ENCODE data around the gene QRICH2.

The QRICH2 gene, protein sequence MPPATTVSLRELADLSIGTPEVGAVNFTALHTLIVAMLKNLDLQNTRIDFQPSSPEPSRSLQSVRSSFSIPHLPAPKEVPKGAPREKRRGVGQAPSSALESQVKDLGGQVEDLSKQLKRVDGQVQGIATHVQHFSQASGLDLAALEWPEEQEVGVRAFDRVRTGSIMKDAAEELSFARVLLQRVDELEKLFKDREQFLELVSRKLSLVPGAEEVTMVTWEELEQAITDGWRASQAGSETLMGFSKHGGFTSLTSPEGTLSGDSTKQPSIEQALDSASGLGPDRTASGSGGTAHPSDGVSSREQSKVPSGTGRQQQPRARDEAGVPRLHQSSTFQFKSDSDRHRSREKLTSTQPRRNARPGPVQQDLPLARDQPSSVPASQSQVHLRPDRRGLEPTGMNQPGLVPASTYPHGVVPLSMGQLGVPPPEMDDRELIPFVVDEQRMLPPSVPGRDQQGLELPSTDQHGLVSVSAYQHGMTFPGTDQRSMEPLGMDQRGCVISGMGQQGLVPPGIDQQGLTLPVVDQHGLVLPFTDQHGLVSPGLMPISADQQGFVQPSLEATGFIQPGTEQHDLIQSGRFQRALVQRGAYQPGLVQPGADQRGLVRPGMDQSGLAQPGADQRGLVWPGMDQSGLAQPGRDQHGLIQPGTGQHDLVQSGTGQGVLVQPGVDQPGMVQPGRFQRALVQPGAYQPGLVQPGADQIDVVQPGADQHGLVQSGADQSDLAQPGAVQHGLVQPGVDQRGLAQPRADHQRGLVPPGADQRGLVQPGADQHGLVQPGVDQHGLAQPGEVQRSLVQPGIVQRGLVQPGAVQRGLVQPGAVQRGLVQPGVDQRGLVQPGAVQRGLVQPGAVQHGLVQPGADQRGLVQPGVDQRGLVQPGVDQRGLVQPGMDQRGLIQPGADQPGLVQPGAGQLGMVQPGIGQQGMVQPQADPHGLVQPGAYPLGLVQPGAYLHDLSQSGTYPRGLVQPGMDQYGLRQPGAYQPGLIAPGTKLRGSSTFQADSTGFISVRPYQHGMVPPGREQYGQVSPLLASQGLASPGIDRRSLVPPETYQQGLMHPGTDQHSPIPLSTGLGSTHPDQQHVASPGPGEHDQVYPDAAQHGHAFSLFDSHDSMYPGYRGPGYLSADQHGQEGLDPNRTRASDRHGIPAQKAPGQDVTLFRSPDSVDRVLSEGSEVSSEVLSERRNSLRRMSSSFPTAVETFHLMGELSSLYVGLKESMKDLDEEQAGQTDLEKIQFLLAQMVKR (N-terminal part only)

DNA sequence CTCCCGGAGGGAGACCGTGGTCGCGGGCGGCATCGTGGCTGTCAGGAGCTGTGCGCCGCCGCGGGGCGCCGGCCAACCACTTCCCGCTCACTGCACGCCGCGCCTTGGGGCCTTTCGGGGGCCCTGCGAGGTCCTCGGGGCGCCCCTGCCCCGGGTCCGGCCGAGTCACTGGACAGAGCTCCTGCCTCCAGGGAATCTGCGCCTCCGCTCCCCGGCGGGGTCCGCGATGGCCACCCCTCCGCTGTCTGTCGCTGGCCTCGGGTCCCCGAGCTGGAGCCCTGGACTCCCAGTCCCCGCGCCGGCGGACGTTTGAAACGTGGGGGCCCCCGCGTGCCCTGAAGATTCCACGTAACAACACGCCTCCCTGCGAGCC is at the start of gene QRICH2:
QRICH2 (minus strand) TSS at position 311 of the 373 bp plus-strand sequence; CDS start at position 33, 278 bp downstream.
- H3K4me3 ChIP-seq (ENCODE audit: low read depth, low read length, poor library complexity, severe bottlenecking): no peak within 1 kb of the TSS
- no peak within 1 kb of the TSS for H3K9ac ChIP-seq (ENCODE audit: low read length)
- no peak within 1 kb of the TSS for H3K4me2 ChIP-seq (ENCODE audit: low read length)
- no peaks in the 10 kb centered on the region for H4K20me1 ChIP-seq (ENCODE audit: insufficient read depth, low read length)
- no peaks in the 10 kb centered on the region for H3K9me3 ChIP-seq (ENCODE audit: low read length)
- TF ChIP-seq, protein P1, sequence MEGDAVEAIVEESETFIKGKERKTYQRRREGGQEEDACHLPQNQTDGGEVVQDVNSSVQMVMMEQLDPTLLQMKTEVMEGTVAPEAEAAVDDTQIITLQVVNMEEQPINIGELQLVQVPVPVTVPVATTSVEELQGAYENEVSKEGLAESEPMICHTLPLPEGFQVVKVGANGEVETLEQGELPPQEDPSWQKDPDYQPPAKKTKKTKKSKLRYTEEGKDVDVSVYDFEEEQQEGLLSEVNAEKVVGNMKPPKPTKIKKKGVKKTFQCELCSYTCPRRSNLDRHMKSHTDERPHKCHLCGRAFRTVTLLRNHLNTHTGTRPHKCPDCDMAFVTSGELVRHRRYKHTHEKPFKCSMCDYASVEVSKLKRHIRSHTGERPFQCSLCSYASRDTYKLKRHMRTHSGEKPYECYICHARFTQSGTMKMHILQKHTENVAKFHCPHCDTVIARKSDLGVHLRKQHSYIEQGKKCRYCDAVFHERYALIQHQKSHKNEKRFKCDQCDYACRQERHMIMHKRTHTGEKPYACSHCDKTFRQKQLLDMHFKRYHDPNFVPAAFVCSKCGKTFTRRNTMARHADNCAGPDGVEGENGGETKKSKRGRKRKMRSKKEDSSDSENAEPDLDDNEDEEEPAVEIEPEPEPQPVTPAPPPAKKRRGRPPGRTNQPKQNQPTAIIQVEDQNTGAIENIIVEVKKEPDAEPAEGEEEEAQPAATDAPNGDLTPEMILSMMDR (IDR thresholded peaks at IDR 0.05; ENCODE audit: low read length): no peak
- TF ChIP-seq EZH2 (IDR thresholded peaks at IDR 0.05; ENCODE audit: borderline replicate concordance, low read length): no peak
- no peak within 1 kb of the TSS for H3K27ac ChIP-seq (ENCODE audit: low read depth, low read length, poor library complexity, severe bottlenecking)
- peaks cover 31% of the 10 kb centered on the region for H3K36me3 ChIP-seq (ENCODE audit: insufficient read depth, low read length)
- H2AFZ ChIP-seq (ENCODE audit: low read length): no peak within 1 kb of the TSS
- H3K27me3 ChIP-seq (ENCODE audit: insufficient read depth, low read length): no peaks in the 10 kb centered on the region
- H3K9me2 ChIP-seq (ENCODE audit: low read depth, low read length): no peaks in the 10 kb centered on the region
- H3K79me2 ChIP-seq (ENCODE audit: insufficient read depth, low read length): no peaks in the 10 kb centered on the region
- H3K4me1 ChIP-seq (ENCODE audit: insufficient read depth, low read length, severe bottlenecking): peaks cover 13% of the 10 kb centered on the region
- H3F3A ChIP-seq (ENCODE audit: insufficient read depth, low read length): no peaks in the 10 kb centered on the region

DNA sequence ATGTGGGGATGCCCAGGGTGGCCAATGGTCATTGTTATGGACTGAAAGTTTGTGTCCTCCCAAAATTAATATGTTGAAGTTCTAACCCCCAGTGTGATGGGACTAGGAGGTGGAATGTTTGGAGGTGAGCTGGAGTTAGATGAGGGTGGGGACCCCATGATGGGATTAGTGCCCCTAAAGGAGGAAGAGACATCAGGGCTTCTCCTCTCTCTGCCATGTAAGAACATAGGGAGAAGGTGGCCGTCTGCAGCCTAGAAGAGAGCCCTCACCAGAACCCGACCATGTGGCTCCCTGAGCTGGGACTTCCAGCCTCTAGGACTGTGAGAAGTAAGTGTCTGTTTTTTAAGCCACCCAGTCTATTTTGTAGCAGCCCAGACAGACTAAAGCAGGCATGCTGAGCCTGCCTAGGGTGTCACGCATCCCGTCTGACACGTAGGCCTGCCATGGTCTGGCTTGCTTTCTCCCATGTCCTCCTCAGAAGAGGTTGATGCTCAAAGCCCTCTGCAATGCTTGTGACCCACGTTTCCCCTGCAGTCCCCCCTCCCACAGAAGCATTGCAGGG is 49.6 kb upstream of the QRICH2 start:
- H4K20me1 ChIP-seq (ENCODE audit: insufficient read depth, low read length): no peaks in the 10 kb centered on the region
- H3K27ac ChIP-seq (ENCODE audit: low read depth, low read length, poor library complexity, severe bottlenecking): peak overlapping the region; percentile 65
- TF ChIP-seq, protein P1 (IDR thresholded peaks at IDR 0.05; ENCODE audit: low read length): no peak
- no peak for TF ChIP-seq EZH2 (IDR thresholded peaks at IDR 0.05; ENCODE audit: borderline replicate concordance, low read length)
- peak overlapping the region; percentile 67 for H2AFZ ChIP-seq (ENCODE audit: low read length)
- peaks cover 4% of the 10 kb centered on the region; the same call in 1 of the 2 replicates for H3K79me2 ChIP-seq (ENCODE audit: insufficient read depth, low read length)
- no peaks in the 10 kb centered on the region for H3F3A ChIP-seq (ENCODE audit: insufficient read depth, low read length)
- H3K9me3 ChIP-seq (ENCODE audit: low read length): no peaks in the 10 kb centered on the region
- H3K4me3 ChIP-seq (ENCODE audit: low read depth, low read length, poor library complexity, severe bottlenecking): peak overlapping the region; percentile 22
- H3K9ac ChIP-seq (ENCODE audit: low read length): no peak overlapping the region
- peak overlapping the region; percentile 51 for H3K4me2 ChIP-seq (ENCODE audit: low read length)
- H3K4me1 ChIP-seq (ENCODE audit: insufficient read depth, low read length, severe bottlenecking): peaks cover 28% of the 10 kb centered on the region
- H3K27me3 ChIP-seq (ENCODE audit: insufficient read depth, low read length): no peaks in the 10 kb centered on the region
- H3K9me2 ChIP-seq (ENCODE audit: low read depth, low read length): no peaks in the 10 kb centered on the region
- H3K36me3 ChIP-seq (ENCODE audit: insufficient read depth, low read length): no peaks in the 10 kb centered on the region

Measured in OCI-LY1 (cell line).